ENCODE results near the gene RPRD2. TPM values are rescaled to one million over a fixed set of nuclear protein-coding genes. Genes with fewer than 3 reads are reported as not detected.

RPRD2 gene
- total and polyA plus RNA-seq, 2 donors (not counting 1 experiment from before 2014, with no cell fraction given) = 16.6 to 49.1 TPM

GRCh38 chr1:150410582-150411101, 46.7 kb downstream of the RPRD2 start:
- Mint-ChIP-seq H3K27me3 (no peaks in the 10 kb centered on the region), H3K27ac (no peak overlapping the region), H3K4me1 (peaks cover 34% of the 10 kb centered on the region), H3K9me3 (ENCODE audit: insufficient read depth) (no peaks in the 10 kb centered on the region), H3K4me3 (no peak overlapping the region)
- TF ChIP-seq, protein P1, sequence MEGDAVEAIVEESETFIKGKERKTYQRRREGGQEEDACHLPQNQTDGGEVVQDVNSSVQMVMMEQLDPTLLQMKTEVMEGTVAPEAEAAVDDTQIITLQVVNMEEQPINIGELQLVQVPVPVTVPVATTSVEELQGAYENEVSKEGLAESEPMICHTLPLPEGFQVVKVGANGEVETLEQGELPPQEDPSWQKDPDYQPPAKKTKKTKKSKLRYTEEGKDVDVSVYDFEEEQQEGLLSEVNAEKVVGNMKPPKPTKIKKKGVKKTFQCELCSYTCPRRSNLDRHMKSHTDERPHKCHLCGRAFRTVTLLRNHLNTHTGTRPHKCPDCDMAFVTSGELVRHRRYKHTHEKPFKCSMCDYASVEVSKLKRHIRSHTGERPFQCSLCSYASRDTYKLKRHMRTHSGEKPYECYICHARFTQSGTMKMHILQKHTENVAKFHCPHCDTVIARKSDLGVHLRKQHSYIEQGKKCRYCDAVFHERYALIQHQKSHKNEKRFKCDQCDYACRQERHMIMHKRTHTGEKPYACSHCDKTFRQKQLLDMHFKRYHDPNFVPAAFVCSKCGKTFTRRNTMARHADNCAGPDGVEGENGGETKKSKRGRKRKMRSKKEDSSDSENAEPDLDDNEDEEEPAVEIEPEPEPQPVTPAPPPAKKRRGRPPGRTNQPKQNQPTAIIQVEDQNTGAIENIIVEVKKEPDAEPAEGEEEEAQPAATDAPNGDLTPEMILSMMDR (IDR thresholded peaks at IDR 0.05) = no peak
- no peak for TF ChIP-seq EZH2 (IDR thresholded peaks at IDR 0.05; ENCODE audit: borderline replicate concordance, insufficient read depth, low read depth, low read length, poor library complexity, severe bottlenecking)
- intact Hi-C loops (cut with micrococcal nuclease) = no loop called here
- ChIA-PET POLR2A (no interaction called here), CTCF (no interaction called here)
- no peaks in the 10 kb centered on the region for H3K27me3 ChIP-seq (replicated peaks in 1 of 4; ENCODE audit: control extremely low read depth in 1 of 4, control insufficient read depth in 3 of 4, insufficient read depth in 4 of 4, low read length in 3 of 4)
- peaks cover 3% of the 10 kb centered on the region in 2 experiments for H3K36me3 ChIP-seq (replicated peaks in 1 of 2; ENCODE audit: control extremely low read depth in 1 of 2, control insufficient read depth in 1 of 2, extremely low read depth in 1 of 2, insufficient read depth in 2 of 2, low read length in 1 of 2)
- H3K4me3 ChIP-seq (ENCODE audit: control extremely low read depth in 1 of 5, extremely low read depth in 1 of 5, insufficient read depth in 1 of 5, low read depth in 2 of 5, low read length in 4 of 5) = no peak overlapping the region
- ATAC-seq (ENCODE audit: low read depth) = no peak
- H3K4me1 ChIP-seq (ENCODE audit: control insufficient read depth in 2 of 2, insufficient read depth in 2 of 2, low read length in 2 of 2) = peaks cover 3 to 4% of the 10 kb centered on the region in 2 donors
- no peak overlapping the region for H2AFZ ChIP-seq (ENCODE audit: insufficient read depth, low read depth, low read length, poor library complexity, severe bottlenecking)
- no peaks in the 10 kb centered on the region for H3K9me3 ChIP-seq (ENCODE audit: control extremely low read depth in 1 of 3, control insufficient read depth in 2 of 3, insufficient read depth in 1 of 3, low read length in 2 of 3)
- H3K4me2 ChIP-seq (replicated peaks; ENCODE audit: low read depth, low read length, poor library complexity, severe bottlenecking) = no peak overlapping the region
- no peak overlapping the region for H3K27ac ChIP-seq (ENCODE audit: low read length in 2 of 2)
- peaks cover 87% of the 10 kb centered on the region for H3K79me2 ChIP-seq (ENCODE audit: control insufficient read depth, insufficient read depth, low read length)
- H4K20me1 ChIP-seq (ENCODE audit: control insufficient read depth, insufficient read depth, low read length, poor library complexity, severe bottlenecking) = peaks cover 83% of the 10 kb centered on the region
- no peak overlapping the region for H3K9ac ChIP-seq (ENCODE audit: low read length)
- DNase-seq = no peak
- WGBS (ENCODE audit: insufficient coverage) = 95% methylated on average over 3 of the region's 6 CpGs

GRCh38 chr1:150414592-150414991, 50.6 kb downstream of the RPRD2 start:
- no peak overlapping the region for H3K27ac ChIP-seq (ENCODE audit: low read length in 2 of 2)
- DNase-seq (no peak), ATAC-seq (ENCODE audit: low read depth) (no peak)
- no peaks in the 10 kb centered on the region for H3K9me3 ChIP-seq (ENCODE audit: control extremely low read depth in 1 of 3, control insufficient read depth in 2 of 3, insufficient read depth in 1 of 3, low read length in 2 of 3)
- POLR2A ChIA-PET = no interaction called here
- no peaks in the 10 kb centered on the region for H3K27me3 Mint-ChIP-seq
- TF ChIP-seq, protein P1 (IDR thresholded peaks at IDR 0.05) = no peak
- no peak for TF ChIP-seq EZH2 (IDR thresholded peaks at IDR 0.05; ENCODE audit: borderline replicate concordance, insufficient read depth, low read depth, low read length, poor library complexity, severe bottlenecking)
- CTCF ChIA-PET = no interaction called here
- no peak overlapping the region for H3K27ac Mint-ChIP-seq
- H4K20me1 ChIP-seq (ENCODE audit: control insufficient read depth, insufficient read depth, low read length, poor library complexity, severe bottlenecking) = peaks cover 49% of the 10 kb centered on the region
- H3K9me3 Mint-ChIP-seq (ENCODE audit: insufficient read depth) = no peaks in the 10 kb centered on the region
- intact Hi-C loops (cut with micrococcal nuclease) = no loop called here
- WGBS (ENCODE audit: insufficient coverage) = no CpG with 5 or more reads among the region's 4 CpGs
- no peak overlapping the region for H3K9ac ChIP-seq (ENCODE audit: low read length)
- no peak overlapping the region for H3K4me3 ChIP-seq (ENCODE audit: control extremely low read depth in 1 of 5, extremely low read depth in 1 of 5, insufficient read depth in 1 of 5, low read depth in 2 of 5, low read length in 4 of 5)
- peaks cover 6 to 19% of the 10 kb centered on the region in 2 experiments for H3K36me3 ChIP-seq (replicated peaks in 1 of 2; ENCODE audit: control extremely low read depth in 1 of 2, control insufficient read depth in 1 of 2, extremely low read depth in 1 of 2, insufficient read depth in 2 of 2, low read length in 1 of 2)
- H3K4me1 ChIP-seq (ENCODE audit: control insufficient read depth in 2 of 2, insufficient read depth in 2 of 2, low read length in 2 of 2) = peaks cover 0 to 4% of the 10 kb centered on the region in 2 donors
- no peak overlapping the region for H3K4me2 ChIP-seq (replicated peaks; ENCODE audit: low read depth, low read length, poor library complexity, severe bottlenecking)
- H3K79me2 ChIP-seq (ENCODE audit: control insufficient read depth, insufficient read depth, low read length) = peaks cover 67% of the 10 kb centered on the region
- no peak overlapping the region for H3K4me3 Mint-ChIP-seq
- H3K4me1 Mint-ChIP-seq = peaks cover 14% of the 10 kb centered on the region
- no peak overlapping the region for H2AFZ ChIP-seq (ENCODE audit: insufficient read depth, low read depth, low read length, poor library complexity, severe bottlenecking)
- no peaks in the 10 kb centered on the region for H3K27me3 ChIP-seq (replicated peaks in 1 of 4; ENCODE audit: control extremely low read depth in 1 of 4, control insufficient read depth in 3 of 4, insufficient read depth in 4 of 4, low read length in 3 of 4)
